Erythroblast (primary cell): ENCODE measurements around the gene PIM2.

Source experiments
- GATA1 ChIP-seq: IDR thresholded peaks from 2 replicates; pipeline ENCODE4 v1.6.1; 2011; ENCODE audit warnings: low read depth, mild to moderate bottlenecking, control low read depth, low read length, moderate library complexity
- POLR2A ChIP-seq: IDR thresholded peaks from 2 replicates; pipeline ENCODE4 v1.6.1; 2011; ENCODE audit warnings: mild to moderate bottlenecking, low read length

DNA sequence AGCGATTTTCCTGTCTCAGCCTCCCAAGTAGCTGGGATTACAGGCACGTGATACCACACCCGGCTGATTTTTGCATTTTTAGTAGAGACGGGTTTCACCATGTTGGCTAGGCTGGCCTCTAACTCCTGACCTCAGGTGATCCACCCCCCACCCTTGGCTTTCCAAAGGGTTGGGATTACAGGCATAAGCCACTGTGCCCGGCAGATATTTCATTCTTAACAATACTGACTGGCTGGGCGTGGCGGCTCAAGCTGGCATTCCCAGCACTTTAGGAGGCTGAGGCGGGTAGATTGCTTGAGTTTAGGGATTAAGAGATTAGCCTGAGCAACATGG, 19.8 kb downstream of the PIM2 start:
- TF ChIP-seq POLR2A (no peak), GATA1 (no peak)
